Astrocyte (in vitro differentiated cells and primary cell): Measurements from ENCODE around the gene KIAA1671. TPM values are rescaled to one million over a fixed set of nuclear protein-coding genes. Genes with fewer than 3 reads are reported as not detected.

Experiments
- DNase-seq: peaks from one replicate; pipeline ENCODE4 v3.0.0-alpha.2; 2010; ENCODE audit warnings: low read depth
- FAIRE-seq: peaks from 2 replicates; lab custom pipeline; 2011; peaks lifted over from hg19 to GRCh38; lab: Jason Lieb, UNC
- H2AFZ ChIP-seq: 2 replicates; pipeline ENCODE4 v1.6.0; 2012; ENCODE audit warnings: low read depth, low read length, inconsistent platforms
- H3K27ac ChIP-seq: 2 replicates; pipeline ENCODE4 v1.5.1; 2011; ENCODE audit warnings: low read depth, low read length, inconsistent platforms
- H3K27me3 ChIP-seq: 2 replicates; pipeline ENCODE4 v1.6.0; 2011; ENCODE audit warnings: low read length, inconsistent platforms; ENCODE audit not compliant: insufficient read depth
- H3K36me3 ChIP-seq: 2 replicates; pipeline ENCODE4 v1.5.1; 2011; ENCODE audit warnings: low read length, inconsistent platforms; ENCODE audit not compliant: insufficient read depth
- H3K4me1 ChIP-seq: 2 replicates; pipeline ENCODE4 v1.5.1; 2011; ENCODE audit warnings: low read length, inconsistent platforms; ENCODE audit not compliant: insufficient read depth
- H3K4me2 ChIP-seq: 2 replicates; pipeline ENCODE4 v1.6.0; 2012; ENCODE audit warnings: low read length, inconsistent platforms
- H3K4me3 ChIP-seq: 2 replicates; pipeline ENCODE4 v1.5.1; 2011; ENCODE audit warnings: low read depth, mild to moderate bottlenecking, low read length, inconsistent platforms; ENCODE audit not compliant: insufficient read depth
- H3K79me2 ChIP-seq: 2 replicates; pipeline ENCODE4 v1.6.0; 2012; ENCODE audit warnings: mild to moderate bottlenecking, low read length, inconsistent platforms; ENCODE audit not compliant: insufficient read depth
- H3K9ac ChIP-seq: 2 replicates; pipeline ENCODE4 v1.6.0; 2012; ENCODE audit warnings: mild to moderate bottlenecking, low read length, inconsistent platforms
- H3K9me3 ChIP-seq: 2 replicates; pipeline ENCODE4 v1.5.1; 2012; ENCODE audit warnings: low read depth, mild to moderate bottlenecking, low read length, inconsistent platforms; ENCODE audit not compliant: insufficient read depth
- H4K20me1 ChIP-seq: 2 replicates; pipeline ENCODE4 v1.6.0; 2012; ENCODE audit warnings: low read length, inconsistent platforms; ENCODE audit not compliant: insufficient read depth
- H3K27ac Mint-ChIP-seq: one replicate; pipeline ENCODE4 v1.8.0; 2021; ENCODE audit warnings: mild to moderate bottlenecking, mixed read lengths; ENCODE audit not compliant: unreplicated experiment
- H3K27me3 Mint-ChIP-seq: one replicate; pipeline ENCODE4 v1.8.0; 2021; ENCODE audit warnings: low read depth, mixed read lengths; ENCODE audit not compliant: unreplicated experiment
- H3K36me3 Mint-ChIP-seq: one replicate; pipeline ENCODE4 v1.8.0; 2021; ENCODE audit warnings: low read depth, mixed read lengths; ENCODE audit not compliant: unreplicated experiment
- H3K4me1 Mint-ChIP-seq: one replicate; pipeline ENCODE4 v1.8.0; 2021; ENCODE audit warnings: low read depth, mixed read lengths; ENCODE audit not compliant: unreplicated experiment
- H3K4me3 Mint-ChIP-seq: one replicate; pipeline ENCODE4 v1.8.0; 2021; ENCODE audit warnings: mild to moderate bottlenecking, moderate library complexity, mixed read lengths; ENCODE audit not compliant: unreplicated experiment
- H3K9me3 Mint-ChIP-seq: one replicate; pipeline ENCODE4 v1.8.0; 2021; ENCODE audit warnings: mild to moderate bottlenecking, mixed read lengths; ENCODE audit not compliant: unreplicated experiment
- CTCF ChIP-seq: IDR thresholded peaks from 2 replicates; pipeline ENCODE4 v1.5.1; 2011; ENCODE audit warnings: low read depth, mild to moderate bottlenecking, inconsistent platforms, low read length, moderate library complexity; ENCODE audit not compliant: insufficient read depth
- EZH2 ChIP-seq: IDR thresholded peaks from 2 replicates; pipeline ENCODE4 v1.6.1; 2012; ENCODE audit warnings: mild to moderate bottlenecking, low read length, inconsistent platforms; ENCODE audit not compliant: insufficient read depth
- total RNA-seq: library from RNA; stranded (reverse); gene quantifications from 2 replicates; pipeline ENCODE4 v1.2.1, GENCODE V29; 2021

Gene KIAA1671
- total RNA-seq, 1 donor from 2014 or later = 28.4 TPM

- peaks cover 3% of the 10 kb centered on the region for H3K27me3 Mint-ChIP-seq
- H3K9me3 Mint-ChIP-seq = no peaks in the 10 kb centered on the region
- H3K36me3 ChIP-seq = no peaks in the 10 kb centered on the region
- no peaks in the 10 kb centered on the region for H4K20me1 ChIP-seq
- no peak overlapping the region for H3K4me3 ChIP-seq
- no peaks in the 10 kb centered on the region for H3K36me3 Mint-ChIP-seq
- H3K9ac ChIP-seq = no peak overlapping the region
- H2AFZ ChIP-seq = no peak overlapping the region
- no peak overlapping the region for H3K27ac Mint-ChIP-seq
- no peak overlapping the region for H3K4me2 ChIP-seq
- H3K4me1 ChIP-seq = no peaks in the 10 kb centered on the region
- DNase-seq (no peak), FAIRE-seq (no peak)
- no peak for TF ChIP-seq CTCF
- no peak for TF ChIP-seq EZH2
- H3K27ac ChIP-seq = no peak overlapping the region
- H3K4me1 Mint-ChIP-seq = no peaks in the 10 kb centered on the region
- H3K9me3 ChIP-seq = no peaks in the 10 kb centered on the region
- no peaks in the 10 kb centered on the region for H3K27me3 ChIP-seq
- no peak overlapping the region for H3K4me3 Mint-ChIP-seq
- no peaks in the 10 kb centered on the region for H3K79me2 ChIP-seq
Measured at GRCh38 chr22:25101986-25102385, 149.5 kb downstream of the KIAA1671 start.

GRCh38 chr22:25102722-25103121 lies 150.2 kb downstream of the KIAA1671 start:
- FAIRE-seq (no peak), DNase-seq (no peak)
- H3K36me3 ChIP-seq = no peaks in the 10 kb centered on the region
- H3K4me2 ChIP-seq = no peak overlapping the region
- no peak overlapping the region for H3K4me3 Mint-ChIP-seq
- no peaks in the 10 kb centered on the region for H3K27me3 ChIP-seq
- H3K27ac ChIP-seq = no peak overlapping the region
- peaks cover 3% of the 10 kb centered on the region for H3K27me3 Mint-ChIP-seq
- no peak overlapping the region for H3K27ac Mint-ChIP-seq
- no peak for TF ChIP-seq EZH2
- TF ChIP-seq CTCF = no peak
- no peaks in the 10 kb centered on the region for H3K36me3 Mint-ChIP-seq
- no peaks in the 10 kb centered on the region for H3K9me3 ChIP-seq
- no peaks in the 10 kb centered on the region for H3K4me1 Mint-ChIP-seq
- no peaks in the 10 kb centered on the region for H3K9me3 Mint-ChIP-seq
- H3K79me2 ChIP-seq = no peaks in the 10 kb centered on the region
- H3K4me3 ChIP-seq = no peak overlapping the region
- no peak overlapping the region for H2AFZ ChIP-seq
- no peak overlapping the region for H3K9ac ChIP-seq
- H3K4me1 ChIP-seq = no peaks in the 10 kb centered on the region
- H4K20me1 ChIP-seq = no peaks in the 10 kb centered on the region

DNA sequence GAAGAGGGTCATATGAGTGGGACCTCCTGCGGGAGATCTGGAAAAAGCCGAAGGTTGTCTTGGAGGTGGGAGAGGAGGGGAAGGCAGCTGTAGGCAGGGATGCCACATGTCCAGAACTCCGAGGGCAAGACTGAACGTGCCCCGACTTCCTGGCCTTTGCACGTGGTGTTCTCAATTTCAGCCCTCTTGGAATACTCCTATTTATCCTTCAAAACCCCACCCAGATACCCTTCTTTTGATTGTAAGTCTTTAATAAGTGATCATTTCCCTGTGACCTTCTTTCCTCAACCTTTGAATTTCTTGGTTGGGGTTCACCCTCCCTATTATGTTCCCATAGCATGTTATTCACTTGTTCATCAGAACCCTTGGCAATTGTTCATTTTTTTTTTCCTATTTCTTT lies 151.9 kb downstream of the KIAA1671 start:
- Histone ChIP-seq H3K27ac (no peak overlapping the region), H3K4me3 (no peak overlapping the region), H4K20me1 (no peaks in the 10 kb centered on the region), H3K79me2 (no peaks in the 10 kb centered on the region), H3K36me3 (no peaks in the 10 kb centered on the region), H3K9me3 (no peaks in the 10 kb centered on the region), H3K9ac (no peak overlapping the region), H2AFZ (no peak overlapping the region), H3K4me2 (no peak overlapping the region), H3K27me3 (no peaks in the 10 kb centered on the region), H3K4me1 (no peaks in the 10 kb centered on the region)
- no peaks in the 10 kb centered on the region for H3K4me1 Mint-ChIP-seq
- H3K27ac Mint-ChIP-seq = no peak overlapping the region
- peaks cover 3% of the 10 kb centered on the region for H3K27me3 Mint-ChIP-seq
- H3K4me3 Mint-ChIP-seq = no peak overlapping the region
- H3K9me3 Mint-ChIP-seq = no peaks in the 10 kb centered on the region
- no peak for TF ChIP-seq CTCF
- no peak for TF ChIP-seq EZH2
- DNase-seq (no peak), FAIRE-seq (no peak)
- no peaks in the 10 kb centered on the region for H3K36me3 Mint-ChIP-seq
